HEK293 (cell line): ENCODE data around the gene FBRSL1.

Experiments used
- CTCF ChIA-PET: fragments of 350-600 bp; formaldehyde crosslinking; extraction: SDS; loops from one replicate; lab custom pipeline; 2021; ENCODE audit warnings: antibody characterized with exemption; lab: Yijun Ruan, JAX
- POLR2A ChIA-PET: fragments of 300-600 bp; formaldehyde crosslinking; extraction: SDS; loops from one replicate; lab custom pipeline; 2020; ENCODE audit warnings: antibody characterized with exemption, inconsistent platforms; lab: Yijun Ruan, JAX
- H3K27ac ChIP-seq: fragments of 200-500 bp; sonication (Bioruptor generic); 2 replicates; pipeline ENCODE4 v1.5.1; 2014; ENCODE audit warnings: low read depth, low read length, control low read depth, inconsistent platforms; ENCODE audit errors: extremely low read depth
- H3K36me3 ChIP-seq, 2 experiments: fragments of 200-500 bp in 1 of 2; sonication (Bioruptor generic) in 1 of 2; 1 replicate in 1 of 2; 2 replicates in 1 of 2; pipeline ENCODE4 v1.5.1; 2014 to 2017; ENCODE audit warnings: inconsistent platforms in 2 of 2, low read length in 2 of 2; ENCODE audit not compliant: control insufficient read depth in 2 of 2, insufficient read depth in 1 of 2
- H3K4me1 ChIP-seq: fragments of 200-500 bp; sonication (Bioruptor generic); 2 replicates; pipeline ENCODE4 v1.5.1; 2014; ENCODE audit warnings: mild to moderate bottlenecking, low read length, inconsistent platforms; ENCODE audit not compliant: control insufficient read depth, insufficient read depth
- H3K4me3 ChIP-seq: 2 replicates; pipeline ENCODE4 v1.5.1; 2011; ENCODE audit warnings: low read depth, mild to moderate bottlenecking, control low read depth, low read length, moderate library complexity
- H3K9me3 ChIP-seq: fragments of 200-500 bp; sonication (Bioruptor generic); 2 replicates; pipeline ENCODE4 v1.5.1; 2014; ENCODE audit warnings: low read depth, low read length, inconsistent platforms; ENCODE audit not compliant: control insufficient read depth, insufficient read depth
- SCRT1 ChIP-seq: fragments of 450-650 bp; formaldehyde crosslinking; IDR thresholded peaks from 2 replicates; pipeline ENCODE4 v1.5.1; 2016; ENCODE audit warnings: missing biosample characterization, missing genetic modification characterization, borderline replicate concordance
- SCRT2 ChIP-seq: fragments of 450-650 bp; formaldehyde crosslinking; IDR thresholded peaks from 2 replicates; pipeline ENCODE4 v1.5.1; 2016; ENCODE audit warnings: missing biosample characterization, missing genetic modification characterization
- WT1 ChIP-seq: fragments of 450-650 bp; formaldehyde crosslinking; IDR thresholded peaks from 2 replicates; pipeline ENCODE4 v1.5.1; 2016; ENCODE audit warnings: missing biosample characterization, missing genetic modification characterization
- ZEB2 ChIP-seq: fragments of 450-650 bp; formaldehyde crosslinking; IDR thresholded peaks from 2 replicates; pipeline ENCODE4 v1.5.1; 2016; ENCODE audit warnings: missing biosample characterization, missing genetic modification characterization
- ZNF10 ChIP-seq: fragments of 450-650 bp; formaldehyde crosslinking; IDR thresholded peaks from 2 replicates; pipeline ENCODE4 v1.5.1; 2017; ENCODE audit warnings: missing biosample characterization, missing genetic modification characterization
- ZNF16 ChIP-seq: fragments of 450-650 bp; formaldehyde crosslinking; IDR thresholded peaks from 2 replicates; pipeline ENCODE4 v1.5.1; 2016; ENCODE audit warnings: low read depth, missing biosample characterization, missing genetic modification characterization
- ZNF175 ChIP-seq: fragments of 450-650 bp; formaldehyde crosslinking; IDR thresholded peaks from 2 replicates; pipeline ENCODE4 v1.5.1; 2016; ENCODE audit warnings: missing biosample characterization, missing genetic modification characterization
- ZNF76 ChIP-seq: fragments of 450-650 bp; formaldehyde crosslinking; IDR thresholded peaks from 2 replicates; pipeline ENCODE4; 2016; ENCODE audit warnings: low read depth, missing biosample characterization, missing genetic modification characterization, borderline replicate concordance
- ZNF768 ChIP-seq: fragments of 450-650 bp; formaldehyde crosslinking; IDR thresholded peaks from 2 replicates; pipeline ENCODE4 v1.5.1; 2018; ENCODE audit warnings: missing biosample characterization, mild to moderate bottlenecking, missing genetic modification characterization
- TF ChIP-seq, protein P1 (sequence below): fragments of 450-650 bp; formaldehyde crosslinking; IDR thresholded peaks from 2 replicates; pipeline ENCODE4 v1.5.1; 2017; ENCODE audit warnings: missing biosample characterization, missing genetic modification characterization
- TF ChIP-seq, protein P2 (sequence below): fragments of 450-650 bp; formaldehyde crosslinking; IDR thresholded peaks from 2 replicates; pipeline ENCODE4 v1.5.1; 2016; ENCODE audit warnings: missing biosample characterization, missing genetic modification characterization
- TF ChIP-seq, protein P3 (sequence below): sonication (generic); formaldehyde crosslinking; IDR thresholded peaks from 2 replicates; pipeline ENCODE4 v1.8.1; 2022; ENCODE audit warnings: mild to moderate bottlenecking, moderate library complexity, missing genetic modification reagents

FBRSL1 gene

DNA sequence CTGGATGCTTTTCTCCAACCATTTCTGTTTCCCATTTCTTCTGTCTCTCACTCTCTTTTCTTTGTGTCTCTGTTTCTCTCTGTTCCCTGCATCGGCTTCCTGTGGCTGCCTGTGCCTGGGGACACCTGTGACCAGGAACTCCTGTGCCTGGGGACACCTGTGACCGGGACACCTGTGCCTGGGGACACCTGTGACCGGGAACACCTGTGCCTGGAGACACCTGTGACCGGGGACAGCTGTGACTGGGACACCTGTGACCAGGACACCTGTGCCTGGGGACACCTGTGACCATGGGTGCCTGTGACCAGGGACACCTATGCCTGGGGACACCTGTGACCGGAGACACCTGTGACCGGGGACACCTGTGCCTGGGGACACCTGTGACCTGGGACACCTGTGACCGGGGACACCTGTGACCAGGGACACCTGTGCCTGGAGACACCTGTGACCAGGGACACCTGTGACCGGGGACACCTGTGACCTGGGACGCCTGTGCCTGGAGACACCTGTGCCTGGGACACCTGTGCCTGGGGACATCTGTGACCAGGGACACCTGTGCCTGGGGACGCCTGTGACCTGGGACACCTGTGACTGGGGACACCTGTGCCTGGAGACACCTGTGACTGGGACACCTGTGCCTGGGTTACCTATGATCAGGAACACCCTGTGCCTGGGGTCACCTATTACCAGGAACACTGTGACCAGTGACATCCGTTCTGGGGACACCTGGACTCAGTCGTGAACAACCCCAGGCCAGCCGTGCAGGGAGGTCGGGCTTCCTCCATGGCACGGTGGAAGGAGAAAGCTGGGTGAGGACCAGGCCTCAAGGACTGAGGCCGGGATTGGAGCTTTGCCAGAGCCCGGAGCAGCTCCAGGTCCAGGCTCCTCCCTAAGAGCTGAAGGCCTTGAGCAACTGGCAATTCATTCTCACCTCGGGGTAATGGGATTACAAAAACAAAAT is 23.4 kb upstream of the FBRSL1 start:
- Histone ChIP-seq H3K4me1 (no peaks in the 10 kb centered on the region), H3K4me3 (no peak overlapping the region), H3K27ac (no peak overlapping the region), H3K9me3 (no peaks in the 10 kb centered on the region), H3K36me3 (no peaks in the 10 kb centered on the region)
- TF ChIP-seq, protein P1, sequence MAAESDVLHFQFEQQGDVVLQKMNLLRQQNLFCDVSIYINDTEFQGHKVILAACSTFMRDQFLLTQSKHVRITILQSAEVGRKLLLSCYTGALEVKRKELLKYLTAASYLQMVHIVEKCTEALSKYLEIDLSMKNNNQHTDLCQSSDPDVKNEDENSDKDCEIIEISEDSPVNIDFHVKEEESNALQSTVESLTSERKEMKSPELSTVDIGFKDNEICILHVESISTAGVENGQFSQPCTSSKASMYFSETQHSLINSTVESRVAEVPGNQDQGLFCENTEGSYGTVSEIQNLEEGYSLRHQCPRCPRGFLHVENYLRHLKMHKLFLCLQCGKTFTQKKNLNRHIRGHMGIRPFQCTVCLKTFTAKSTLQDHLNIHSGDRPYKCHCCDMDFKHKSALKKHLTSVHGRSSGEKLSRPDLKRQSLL (tag by site-specific recombination), result peak; percentile 82
- TF ChIP-seq ZNF175 (tag by site-specific recombination) (no peak), SCRT2 (tag by site-specific recombination) (peak; percentile 75), SCRT1 (peak; percentile 100), ZEB2 (tag by site-specific recombination) (0 out of 2 replicates have a peak, but pooled peaks have one; percentile 56)
- TF ChIP-seq, protein P2, sequence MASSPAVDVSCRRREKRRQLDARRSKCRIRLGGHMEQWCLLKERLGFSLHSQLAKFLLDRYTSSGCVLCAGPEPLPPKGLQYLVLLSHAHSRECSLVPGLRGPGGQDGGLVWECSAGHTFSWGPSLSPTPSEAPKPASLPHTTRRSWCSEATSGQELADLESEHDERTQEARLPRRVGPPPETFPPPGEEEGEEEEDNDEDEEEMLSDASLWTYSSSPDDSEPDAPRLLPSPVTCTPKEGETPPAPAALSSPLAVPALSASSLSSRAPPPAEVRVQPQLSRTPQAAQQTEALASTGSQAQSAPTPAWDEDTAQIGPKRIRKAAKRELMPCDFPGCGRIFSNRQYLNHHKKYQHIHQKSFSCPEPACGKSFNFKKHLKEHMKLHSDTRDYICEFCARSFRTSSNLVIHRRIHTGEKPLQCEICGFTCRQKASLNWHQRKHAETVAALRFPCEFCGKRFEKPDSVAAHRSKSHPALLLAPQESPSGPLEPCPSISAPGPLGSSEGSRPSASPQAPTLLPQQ (tag by site-specific recombination), result no peak
- ChIA-PET POLR2A (no interaction called here), CTCF (interaction anchor here (0.6 to 1.0 kb wide), 2 partner anchors 9 to 94 kb away, joined by 3 to 4 read pairs; no protein-coding TSS in a partner anchor)

DNA sequence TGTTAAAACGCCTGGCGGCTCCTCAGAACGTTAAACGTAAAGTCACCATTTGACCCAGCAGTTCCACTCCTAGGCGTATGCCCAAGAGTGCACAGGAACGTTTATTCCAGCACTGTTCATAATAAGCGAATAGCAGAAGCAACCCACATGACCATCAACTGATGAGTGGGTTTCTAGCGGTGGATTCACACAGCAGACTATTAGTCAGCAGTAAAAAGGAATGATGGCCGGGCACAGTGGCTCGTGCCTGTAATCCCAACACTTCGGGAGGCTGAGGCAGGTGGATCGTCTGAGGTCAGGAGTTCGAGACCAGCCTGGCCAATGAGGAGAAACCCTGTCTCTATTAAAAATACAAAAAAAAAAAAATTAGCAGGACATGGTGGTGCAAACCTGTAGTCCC is 22.4 kb upstream of the FBRSL1 start:
- Histone ChIP-seq H3K27ac (no peak overlapping the region), H3K4me1 (no peaks in the 10 kb centered on the region), H3K4me3 (no peak overlapping the region), H3K9me3 (no peaks in the 10 kb centered on the region), H3K36me3 (no peaks in the 10 kb centered on the region)
- ChIA-PET POLR2A (no interaction called here), CTCF (no interaction called here)
- peak; percentile 86 for TF ChIP-seq ZNF10
- TF ChIP-seq, protein P3, sequence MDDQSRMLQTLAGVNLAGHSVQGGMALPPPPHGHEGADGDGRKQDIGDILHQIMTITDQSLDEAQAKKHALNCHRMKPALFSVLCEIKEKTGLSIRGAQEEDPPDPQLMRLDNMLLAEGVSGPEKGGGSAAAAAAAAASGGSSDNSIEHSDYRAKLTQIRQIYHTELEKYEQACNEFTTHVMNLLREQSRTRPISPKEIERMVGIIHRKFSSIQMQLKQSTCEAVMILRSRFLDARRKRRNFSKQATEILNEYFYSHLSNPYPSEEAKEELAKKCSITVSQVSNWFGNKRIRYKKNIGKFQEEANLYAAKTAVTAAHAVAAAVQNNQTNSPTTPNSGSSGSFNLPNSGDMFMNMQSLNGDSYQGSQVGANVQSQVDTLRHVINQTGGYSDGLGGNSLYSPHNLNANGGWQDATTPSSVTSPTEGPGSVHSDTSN, result no peak

DNA sequence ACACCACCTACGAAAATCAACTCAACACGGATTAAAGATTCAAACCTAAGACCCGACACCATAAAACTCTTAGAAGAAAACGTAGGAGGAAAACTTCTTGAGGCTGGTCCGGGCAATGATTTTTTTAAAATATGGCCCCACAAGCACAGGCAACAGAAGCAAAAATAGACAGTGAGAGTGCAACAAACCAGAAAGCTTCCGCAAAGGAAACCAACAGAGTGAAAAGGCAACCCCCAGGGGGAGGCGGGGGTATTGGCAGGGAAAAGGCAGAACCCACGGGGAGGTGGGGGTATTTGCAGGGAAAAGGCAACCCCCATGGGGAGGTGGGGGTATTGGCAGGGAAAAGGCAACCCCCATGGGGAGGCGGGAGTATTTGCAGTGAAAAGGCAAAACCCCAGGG is 20.5 kb upstream of the FBRSL1 start:
- TF ChIP-seq ZNF76, result no peak
- no peak for TF ChIP-seq ZNF768 (tag by site-specific recombination)
- H3K9me3 ChIP-seq, result no peaks in the 10 kb centered on the region
- no peaks in the 10 kb centered on the region for H3K36me3 ChIP-seq
- H3K27ac ChIP-seq, result no peak overlapping the region
- POLR2A ChIA-PET, result no interaction called here
- no peak overlapping the region for H3K4me3 ChIP-seq
- no peaks in the 10 kb centered on the region for H3K4me1 ChIP-seq
- CTCF ChIA-PET, result no interaction called here

DNA sequence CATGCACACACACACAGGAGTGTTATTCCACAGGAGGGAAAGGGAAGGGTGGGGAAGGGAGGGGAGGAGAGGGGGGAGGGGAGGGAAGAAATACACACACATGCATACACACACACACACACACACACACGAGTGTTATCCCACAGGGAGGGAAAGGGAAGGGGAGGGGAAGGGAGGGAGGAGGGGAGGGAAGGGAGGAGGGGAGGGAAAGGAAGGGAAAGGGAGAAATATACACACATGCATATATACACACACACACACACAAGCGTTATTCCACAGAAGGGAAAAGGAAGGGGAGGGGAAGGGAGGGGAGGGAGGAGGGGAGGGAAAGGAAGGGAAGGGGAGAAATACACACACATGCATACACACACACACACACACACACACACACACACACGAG is 19.6 kb upstream of the FBRSL1 start:
- Histone ChIP-seq H3K36me3 (no peaks in the 10 kb centered on the region), H3K27ac (no peak overlapping the region), H3K4me3 (no peak overlapping the region), H3K4me1 (no peaks in the 10 kb centered on the region), H3K9me3 (no peaks in the 10 kb centered on the region)
- ChIA-PET CTCF (no interaction called here), POLR2A (no interaction called here)
- no peak for TF ChIP-seq ZNF16 (tag by site-specific recombination)
- peak; percentile 54 for TF ChIP-seq WT1 (tag by site-specific recombination)
